Measurements from ENCODE around the gene IMMP2L.

GRCh38 chr7:110898516-110898915 lies 663.8 kb downstream of the IMMP2L start:
- TF ChIP-seq CTCF (conservative IDR thresholded peaks at IDR 0.05; ENCODE audit: low read length) (no peak), EZH2phosphoT487 (IDR thresholded peaks at IDR 0.05; ENCODE audit: borderline replicate concordance) (no peak)

All from Loucy (cell line).